ENCODE data around the gene MYOT.
"Not testable (repeated sequence)": the region's sequence is repeated elsewhere in the genome, so short reads cannot be mapped to it uniquely, and the experiment has no call there.

The MYOT gene

GRCh38 chr5:137843676-137844299, 23.9 kb upstream of the MYOT start:
- no peak overlapping the region for H3K4me3 ChIP-seq (ENCODE audit: low read depth in 1 of 2, low read length in 2 of 2)
- no peak for ATAC-seq (ENCODE audit: insufficient read depth, low read depth)

DNA sequence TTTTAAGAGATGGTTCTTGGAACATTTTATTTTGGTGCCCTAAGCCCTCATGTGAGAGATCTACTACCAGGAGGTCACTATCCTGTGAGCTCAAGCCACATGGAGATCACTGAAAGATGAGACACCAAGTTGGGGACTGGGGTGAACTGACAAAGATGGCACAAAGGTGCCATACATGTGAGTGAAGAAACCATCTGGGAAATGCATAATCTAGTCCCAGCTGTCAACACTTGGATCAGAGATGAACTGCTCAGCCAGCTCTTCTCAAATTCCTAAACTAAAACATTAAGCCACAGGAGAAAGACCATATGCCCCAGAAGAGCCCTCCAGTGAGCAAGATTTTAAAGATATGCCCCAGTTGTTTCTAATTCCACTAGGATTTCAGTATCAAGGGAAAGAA, 22.2 kb upstream of the MYOT start:
- Histone ChIP-seq H3K9ac (ENCODE audit: low read depth, low read length) (no peak overlapping the region), H2AFZ (ENCODE audit: low read depth, low read length) (no peak overlapping the region), H3K79me2 (ENCODE audit: insufficient read depth, low read length) (no peaks in the 10 kb centered on the region), H3K9me3 (ENCODE audit: insufficient read depth, low read length, severe bottlenecking) (no peaks in the 10 kb centered on the region), H3K4me1 (ENCODE audit: insufficient read depth, low read length) (no peaks in the 10 kb centered on the region), H3K4me2 (ENCODE audit: insufficient read depth, low read length) (no peak overlapping the region), H4K20me1 (ENCODE audit: insufficient read depth, low read length) (no peaks in the 10 kb centered on the region), H3K27ac (ENCODE audit: low read length) (no peak overlapping the region), H3K27me3 (ENCODE audit: insufficient read depth, low read length, poor library complexity) (no peaks in the 10 kb centered on the region), H3K36me3 (ENCODE audit: insufficient read depth, low read length) (no peaks in the 10 kb centered on the region), H3K4me3 (ENCODE audit: low read depth in 1 of 2, low read length in 2 of 2) (no peak overlapping the region)
- ATAC-seq (ENCODE audit: insufficient read depth, low read depth) (no peak), DNase-seq (no peak)
- TF ChIP-seq, protein P1, sequence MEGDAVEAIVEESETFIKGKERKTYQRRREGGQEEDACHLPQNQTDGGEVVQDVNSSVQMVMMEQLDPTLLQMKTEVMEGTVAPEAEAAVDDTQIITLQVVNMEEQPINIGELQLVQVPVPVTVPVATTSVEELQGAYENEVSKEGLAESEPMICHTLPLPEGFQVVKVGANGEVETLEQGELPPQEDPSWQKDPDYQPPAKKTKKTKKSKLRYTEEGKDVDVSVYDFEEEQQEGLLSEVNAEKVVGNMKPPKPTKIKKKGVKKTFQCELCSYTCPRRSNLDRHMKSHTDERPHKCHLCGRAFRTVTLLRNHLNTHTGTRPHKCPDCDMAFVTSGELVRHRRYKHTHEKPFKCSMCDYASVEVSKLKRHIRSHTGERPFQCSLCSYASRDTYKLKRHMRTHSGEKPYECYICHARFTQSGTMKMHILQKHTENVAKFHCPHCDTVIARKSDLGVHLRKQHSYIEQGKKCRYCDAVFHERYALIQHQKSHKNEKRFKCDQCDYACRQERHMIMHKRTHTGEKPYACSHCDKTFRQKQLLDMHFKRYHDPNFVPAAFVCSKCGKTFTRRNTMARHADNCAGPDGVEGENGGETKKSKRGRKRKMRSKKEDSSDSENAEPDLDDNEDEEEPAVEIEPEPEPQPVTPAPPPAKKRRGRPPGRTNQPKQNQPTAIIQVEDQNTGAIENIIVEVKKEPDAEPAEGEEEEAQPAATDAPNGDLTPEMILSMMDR (IDR thresholded peaks at IDR 0.05; ENCODE audit: borderline replicate concordance, extremely low read depth, low read length, poor library complexity, severe bottlenecking): no peak
- TF ChIP-seq EZH2 (IDR thresholded peaks at IDR 0.05; ENCODE audit: borderline replicate concordance, low read depth, low read length, severe bottlenecking): no peak

More at GRCh38 chr5:137843676-137844299, 23.9 kb upstream of the MYOT start:
- Histone ChIP-seq H3K79me2 (ENCODE audit: insufficient read depth, low read length) (no peaks in the 10 kb centered on the region), H3K27ac (ENCODE audit: low read length) (no peak overlapping the region), H3K4me2 (ENCODE audit: insufficient read depth, low read length) (no peak overlapping the region), H2AFZ (ENCODE audit: low read depth, low read length) (no peak overlapping the region), H3K9me3 (ENCODE audit: insufficient read depth, low read length, severe bottlenecking) (no peaks in the 10 kb centered on the region), H3K4me1 (ENCODE audit: insufficient read depth, low read length) (no peaks in the 10 kb centered on the region), H3K27me3 (ENCODE audit: insufficient read depth, low read length, poor library complexity) (no peaks in the 10 kb centered on the region), H3K36me3 (ENCODE audit: insufficient read depth, low read length) (no peaks in the 10 kb centered on the region), H4K20me1 (ENCODE audit: insufficient read depth, low read length) (no peaks in the 10 kb centered on the region), H3K9ac (ENCODE audit: low read depth, low read length) (no peak overlapping the region)
- DNase-seq: no peak
- TF ChIP-seq, protein P1 (IDR thresholded peaks at IDR 0.05; ENCODE audit: borderline replicate concordance, extremely low read depth, low read length, poor library complexity, severe bottlenecking): no peak
- TF ChIP-seq EZH2 (IDR thresholded peaks at IDR 0.05; ENCODE audit: borderline replicate concordance, low read depth, low read length, severe bottlenecking): no peak

DNA sequence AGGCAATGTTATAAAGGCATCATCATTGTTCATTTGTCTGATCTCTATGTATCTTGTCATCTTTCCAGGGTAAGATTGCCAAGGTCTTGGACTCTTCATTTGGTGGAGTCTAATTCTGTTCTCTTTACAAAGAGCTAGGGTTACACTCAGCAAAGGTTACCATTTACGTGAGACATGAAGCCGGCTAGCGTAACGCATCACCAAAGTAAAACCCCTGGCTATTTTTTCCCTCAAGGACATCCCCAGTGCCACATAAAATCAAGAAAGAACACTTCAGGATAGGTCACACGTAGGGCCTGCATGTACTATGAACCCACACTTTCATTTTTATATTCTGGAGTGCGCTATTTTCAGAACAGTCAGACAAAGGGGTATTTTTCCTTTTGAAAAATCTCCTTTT, 20.0 kb upstream of the MYOT start:
- no peaks in the 10 kb centered on the region for H4K20me1 ChIP-seq (ENCODE audit: insufficient read depth, low read length)
- DNase-seq: no peak

DNA sequence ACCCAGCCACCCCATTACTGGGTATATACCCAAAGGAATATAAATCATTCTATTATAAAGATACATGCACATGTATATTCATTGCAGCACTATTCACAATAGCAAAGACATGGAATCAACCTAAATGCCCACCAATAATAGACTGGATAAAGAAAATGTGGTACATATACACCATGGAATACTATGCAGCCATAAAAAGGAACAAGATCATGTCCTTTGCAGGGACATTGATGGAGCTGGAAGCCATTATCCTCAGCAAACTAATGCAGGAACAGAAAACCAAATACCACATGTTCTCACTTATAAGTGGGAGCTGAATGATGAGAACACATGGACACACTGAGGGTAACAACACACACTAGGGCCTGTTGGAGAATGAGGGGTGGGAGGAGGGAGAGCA, 14.5 kb upstream of the MYOT start:
- not testable (repeated sequence) for ATAC-seq (ENCODE audit: insufficient read depth, low read depth)

More for the DNA sequence above, 20.0 kb upstream of the MYOT start:
- Histone ChIP-seq H3K9me3 (ENCODE audit: insufficient read depth, low read length, severe bottlenecking) (no peaks in the 10 kb centered on the region), H3K4me3 (ENCODE audit: low read depth in 1 of 2, low read length in 2 of 2) (no peak overlapping the region), H3K4me1 (ENCODE audit: insufficient read depth, low read length) (no peaks in the 10 kb centered on the region), H3K27ac (ENCODE audit: low read length) (no peak overlapping the region), H3K27me3 (ENCODE audit: insufficient read depth, low read length, poor library complexity) (no peaks in the 10 kb centered on the region), H3K36me3 (ENCODE audit: insufficient read depth, low read length) (no peaks in the 10 kb centered on the region), H3K9ac (ENCODE audit: low read depth, low read length) (no peak overlapping the region), H3K79me2 (ENCODE audit: insufficient read depth, low read length) (no peaks in the 10 kb centered on the region), H3K4me2 (ENCODE audit: insufficient read depth, low read length) (no peak overlapping the region), H2AFZ (ENCODE audit: low read depth, low read length) (no peak overlapping the region)
- TF ChIP-seq, protein P1 (IDR thresholded peaks at IDR 0.05; ENCODE audit: borderline replicate concordance, extremely low read depth, low read length, poor library complexity, severe bottlenecking): no peak
- TF ChIP-seq EZH2 (IDR thresholded peaks at IDR 0.05; ENCODE audit: borderline replicate concordance, low read depth, low read length, severe bottlenecking): no peak
- no peak for ATAC-seq (ENCODE audit: insufficient read depth, low read depth)

More for the DNA sequence above, 14.5 kb upstream of the MYOT start:
- H3K4me3 ChIP-seq (ENCODE audit: low read depth in 1 of 2, low read length in 2 of 2); H3K9ac ChIP-seq (ENCODE audit: low read depth, low read length); H3K9me3 ChIP-seq (ENCODE audit: insufficient read depth, low read length, severe bottlenecking); H2AFZ ChIP-seq (ENCODE audit: low read depth, low read length); DNase-seq; H3K4me2 ChIP-seq (ENCODE audit: insufficient read depth, low read length); H3K27ac ChIP-seq (ENCODE audit: low read length); H3K79me2 ChIP-seq (ENCODE audit: insufficient read depth, low read length); H4K20me1 ChIP-seq (ENCODE audit: insufficient read depth, low read length); H3K36me3 ChIP-seq (ENCODE audit: insufficient read depth, low read length); H3K27me3 ChIP-seq (ENCODE audit: insufficient read depth, low read length, poor library complexity); H3K4me1 ChIP-seq (ENCODE audit: insufficient read depth, low read length): not testable (repeated sequence)

All from DND-41 (cell line).